H9 (cell line): ENCODE data around the gene PRSS1. TPM values are rescaled to one million over a fixed set of nuclear protein-coding genes. Genes with fewer than 3 reads are reported as not detected.

Source experiments
- DNase-seq: peaks from one replicate; pipeline ENCODE4 v3.0.0-alpha.2; 2017
- H2AFZ ChIP-seq: one replicate; pipeline ENCODE4 v1.6.1; 2013; ENCODE audit warnings: mild to moderate bottlenecking, low read length, control low read depth, moderate library complexity
- H2AK5ac ChIP-seq: 2 replicates; pipeline ENCODE4 v1.6.1; 2013; ENCODE audit warnings: low read length, control low read depth, mixed read lengths; ENCODE audit not compliant: insufficient read length
- H2BK120ac ChIP-seq: one replicate; pipeline ENCODE4 v1.6.1; 2013; ENCODE audit warnings: low read depth, mild to moderate bottlenecking, low read length, control low read depth, inconsistent platforms; ENCODE audit not compliant: poor library complexity, severe bottlenecking
- H2BK12ac ChIP-seq: 2 replicates; pipeline ENCODE4 v1.6.1; 2013; ENCODE audit warnings: low read length, control low read depth, mixed read lengths, low read depth; ENCODE audit not compliant: insufficient read length
- H2BK15ac ChIP-seq: 2 replicates; pipeline ENCODE4 v1.6.1; 2013; ENCODE audit warnings: low read depth, low read length, control low read depth
- H2BK20ac ChIP-seq: one replicate; pipeline ENCODE4 v1.6.1; 2013; ENCODE audit warnings: low read depth, mild to moderate bottlenecking, low read length, control low read depth, inconsistent platforms; ENCODE audit not compliant: poor library complexity, severe bottlenecking
- H2BK5ac ChIP-seq: 2 replicates; pipeline ENCODE4 v1.6.1; 2013; ENCODE audit warnings: low read length, control low read depth, mixed read lengths; ENCODE audit not compliant: insufficient read length
- H3K14ac ChIP-seq: 2 replicates; pipeline ENCODE4 v1.6.1; 2013; ENCODE audit warnings: low read length, control low read depth; ENCODE audit not compliant: insufficient read depth
- H3K18ac ChIP-seq: 2 replicates; pipeline ENCODE4 v1.6.1; 2013; ENCODE audit warnings: low read depth, mild to moderate bottlenecking, mixed read lengths, low read length, control low read depth; ENCODE audit not compliant: insufficient read length
- H3K23ac ChIP-seq: 2 replicates; pipeline ENCODE4 v1.6.1; 2013; ENCODE audit warnings: low read length, control low read depth, mixed read lengths, low read depth; ENCODE audit not compliant: insufficient read length
- H3K23me2 ChIP-seq: 2 replicates; pipeline ENCODE4 v1.6.1; 2013; ENCODE audit warnings: low read depth, mild to moderate bottlenecking, mixed read lengths, low read length, control low read depth; ENCODE audit not compliant: insufficient read length, poor library complexity, severe bottlenecking
- H3K27ac ChIP-seq: 2 replicates; pipeline ENCODE4 v1.5.1; 2013; ENCODE audit warnings: low read length, control low read depth, mixed read lengths, low read depth; ENCODE audit not compliant: insufficient read length
- H3K27me3 ChIP-seq: 2 replicates; pipeline ENCODE4 v1.6.1; 2013; ENCODE audit warnings: low read length, control low read depth, inconsistent platforms; ENCODE audit not compliant: insufficient read depth
- H3K4ac ChIP-seq: 2 replicates; pipeline ENCODE4 v1.6.1; 2013; ENCODE audit warnings: low read depth, mild to moderate bottlenecking, control low read depth, inconsistent platforms, low read length, moderate library complexity
- H3K4me1 ChIP-seq: 2 replicates; pipeline ENCODE4 v1.6.1; 2013; ENCODE audit warnings: low read length, control low read depth, inconsistent platforms; ENCODE audit not compliant: insufficient read depth
- H3K4me2 ChIP-seq: 2 replicates; pipeline ENCODE4 v1.6.1; 2013; ENCODE audit warnings: low read length, control low read depth, mixed read lengths; ENCODE audit not compliant: insufficient read length, insufficient read depth
- H3K56ac ChIP-seq: 2 replicates; pipeline ENCODE4 v1.6.1; 2013; ENCODE audit warnings: low read depth, mild to moderate bottlenecking, mixed read lengths, low read length, control low read depth; ENCODE audit not compliant: insufficient read length
- H3K79me1 ChIP-seq: 2 replicates; pipeline ENCODE4 v1.6.1; 2013; ENCODE audit warnings: low read depth, mild to moderate bottlenecking, moderate library complexity, low read length, control low read depth, inconsistent platforms; ENCODE audit not compliant: insufficient read depth, poor library complexity, severe bottlenecking
- H3K79me2 ChIP-seq: 2 replicates; pipeline ENCODE4 v1.6.1; 2013; ENCODE audit warnings: low read length, control low read depth, inconsistent platforms; ENCODE audit not compliant: insufficient read depth
- H3K9ac ChIP-seq: 2 replicates; pipeline ENCODE4 v1.6.1; 2013; ENCODE audit warnings: low read length, control low read depth, mixed read lengths; ENCODE audit not compliant: insufficient read length; ENCODE audit errors: extremely low read depth
- H3K9me3 ChIP-seq: one replicate; pipeline ENCODE4 v1.6.1; 2013; ENCODE audit warnings: low read depth, low read length, inconsistent platforms; ENCODE audit not compliant: control insufficient read depth
- H3T11ph ChIP-seq: one replicate; pipeline ENCODE4 v1.6.1; 2013; ENCODE audit warnings: mild to moderate bottlenecking, low read length, control low read depth, inconsistent platforms
- H4K20me1 ChIP-seq: one replicate; pipeline ENCODE4 v1.6.1; 2013; ENCODE audit not compliant: control insufficient read depth, insufficient read length, insufficient read depth
- H4K5ac ChIP-seq: 2 replicates; pipeline ENCODE4 v1.6.1; 2013; ENCODE audit warnings: low read depth, mild to moderate bottlenecking, mixed read lengths, low read length, control low read depth; ENCODE audit not compliant: insufficient read length
- H4K8ac ChIP-seq: replicated peaks from 2 replicates; pipeline ENCODE4 v1.6.1; 2013; ENCODE audit warnings: low read length, control low read depth, mixed read lengths, low read depth; ENCODE audit not compliant: insufficient read length
- H4K91ac ChIP-seq: 2 replicates; pipeline ENCODE4 v1.6.1; 2013; ENCODE audit warnings: low read depth, mild to moderate bottlenecking, moderate library complexity, mixed read lengths, low read length, control low read depth; ENCODE audit not compliant: insufficient read length
- H3K27ac Mint-ChIP-seq, 3 experiments: 2 replicates in 2 of 3; 3 replicates in 1 of 3; pipeline ENCODE4 v1.8.0; 2020 to 2021; ENCODE audit warnings: mixed read lengths in 3 of 3, mild to moderate bottlenecking in 1 of 3, moderate library complexity in 1 of 3
- H3K27me3 Mint-ChIP-seq: 2 replicates; pipeline ENCODE4 v1.8.0; 2021; ENCODE audit warnings: low read depth, mild to moderate bottlenecking, moderate library complexity, mixed read lengths
- H3K36me3 Mint-ChIP-seq, 3 experiments: 2 replicates in 2 of 3; 3 replicates in 1 of 3; pipeline ENCODE4 v1.8.0; 2020 to 2021; ENCODE audit warnings: low read depth in 3 of 3, mixed read lengths in 3 of 3; ENCODE audit not compliant: insufficient read depth in 1 of 3
- H3K4me1 Mint-ChIP-seq, 2 experiments: 2 replicates each; pipeline ENCODE4 v1.8.0; 2020; ENCODE audit warnings: mixed read lengths in 2 of 2
- H3K4me3 Mint-ChIP-seq, 2 experiments: 2 replicates in 1 of 2; 3 replicates in 1 of 2; pipeline ENCODE4 v1.8.0; 2020 to 2021; ENCODE audit warnings: mild to moderate bottlenecking in 2 of 2, mixed read lengths in 2 of 2, moderate library complexity in 1 of 2
- H3K9me3 Mint-ChIP-seq, 2 experiments: 2 replicates in 1 of 2; 3 replicates in 1 of 2; pipeline ENCODE4 v1.8.0; 2020; ENCODE audit warnings: mild to moderate bottlenecking in 2 of 2, mixed read lengths in 2 of 2, moderate library complexity in 1 of 2
- WGBS: extraction: QIAGEN DNeasy Blood & Tissue Kit; methylation state at CpG from one replicate; pipeline ENCODE4 v1.1.7; 2013; ENCODE audit warnings: missing lambda C conversion rate, low lambda C conversion rate, mixed read lengths; ENCODE audit not compliant: insufficient read length; ENCODE audit errors: extremely low coverage; 5-methylcytosine and 5-hydroxymethylcytosine counted together
- total RNA-seq: library from RNA; stranded (reverse); gene quantifications from 2 replicates; pipeline ENCODE4 v1.2.1, GENCODE V29; 2021
- TF ChIP-seq, protein P1 (sequence below): fragments of 200-600 bp; sonication (generic); conservative IDR thresholded peaks from 3 replicates; pipeline ENCODE4 v1.8.0; 2021; ENCODE audit warnings: antibody characterized with exemption, mild to moderate bottlenecking

The PRSS1 gene
- total RNA-seq, 1 experiment from 2014 or later: not detected

DNA sequence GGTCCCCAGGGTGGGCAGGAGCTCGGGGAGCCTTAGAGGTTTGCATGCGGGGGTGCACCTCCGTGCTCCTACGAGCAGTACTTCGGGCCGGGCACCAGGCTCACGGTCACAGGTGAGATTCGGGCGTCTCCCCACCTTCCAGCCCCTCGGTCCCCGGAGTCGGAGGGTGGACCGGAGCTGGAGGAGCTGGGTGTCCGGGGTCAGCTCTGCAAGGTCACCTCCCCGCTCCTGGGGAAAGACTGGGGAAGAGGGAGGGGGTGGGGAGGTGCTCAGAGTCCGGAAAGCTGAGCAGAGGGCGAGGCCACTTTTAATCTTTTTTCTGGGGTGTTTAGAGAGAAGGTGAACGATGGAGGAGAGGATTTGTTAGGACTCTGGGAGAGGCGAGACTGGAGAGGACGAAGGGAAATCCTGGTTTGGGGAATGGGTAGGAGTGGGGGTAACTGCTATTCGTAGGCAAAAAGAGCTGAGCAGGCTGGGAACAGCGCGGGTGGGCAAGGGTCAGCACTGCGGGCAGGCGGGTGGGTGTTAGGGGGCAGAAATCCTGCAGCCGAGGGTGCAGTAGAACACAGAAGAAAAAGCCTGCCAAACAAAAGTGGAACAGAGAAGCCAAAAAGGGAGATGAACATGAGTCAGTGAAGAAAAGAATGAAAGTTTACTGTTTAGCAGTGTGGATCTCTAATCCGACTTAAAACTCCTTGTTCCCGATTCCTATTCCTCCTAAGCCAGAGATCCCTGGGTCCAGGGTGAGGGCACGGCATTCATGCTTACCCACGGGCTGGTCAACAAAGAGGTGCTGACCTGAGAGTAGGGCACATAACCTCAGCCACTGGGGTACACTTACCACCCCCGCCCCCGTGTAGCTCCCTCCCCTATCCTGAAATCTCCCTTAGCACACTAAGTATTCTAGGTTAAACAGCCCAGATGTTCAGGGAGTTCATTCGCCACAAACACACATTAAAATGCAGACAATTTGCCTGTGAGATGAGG is 48.4 kb downstream of the PRSS1 start:
- Histone ChIP-seq H4K20me1 (no peaks in the 10 kb centered on the region), H3K4me1 (peaks cover 12% of the 10 kb centered on the region; the same call in 1 of the 2 replicates), H3K27ac (no peak overlapping the region), H2AFZ (no peak overlapping the region), H2BK120ac (no peak overlapping the region), H4K8ac (no peak overlapping the region), H4K5ac (no peak overlapping the region), H3K56ac (no peak overlapping the region), H3K23me2 (peaks cover 15% of the 10 kb centered on the region), H3K79me1 (no peaks in the 10 kb centered on the region), H3K4me2 (peak overlapping the region; percentile 43), H3K14ac (no peak overlapping the region; the same call in 1 of the 2 replicates), H2BK12ac (no peak overlapping the region), H2BK5ac (no peak overlapping the region), H4K91ac (no peak overlapping the region), H2AK5ac (no peak overlapping the region), H2BK20ac (no peak overlapping the region), H3K23ac (no peak overlapping the region), H3T11ph (no peak overlapping the region), H3K27me3 (peaks cover 20% of the 10 kb centered on the region; the same call in 1 of the 2 replicates), H2BK15ac (no peak overlapping the region), H3K9me3 (no peaks in the 10 kb centered on the region), H3K79me2 (no peaks in the 10 kb centered on the region), H3K18ac (no peak overlapping the region), H3K9ac (peak overlapping the region; percentile 23), H3K4ac (no peak overlapping the region)
- TF ChIP-seq, protein P1, sequence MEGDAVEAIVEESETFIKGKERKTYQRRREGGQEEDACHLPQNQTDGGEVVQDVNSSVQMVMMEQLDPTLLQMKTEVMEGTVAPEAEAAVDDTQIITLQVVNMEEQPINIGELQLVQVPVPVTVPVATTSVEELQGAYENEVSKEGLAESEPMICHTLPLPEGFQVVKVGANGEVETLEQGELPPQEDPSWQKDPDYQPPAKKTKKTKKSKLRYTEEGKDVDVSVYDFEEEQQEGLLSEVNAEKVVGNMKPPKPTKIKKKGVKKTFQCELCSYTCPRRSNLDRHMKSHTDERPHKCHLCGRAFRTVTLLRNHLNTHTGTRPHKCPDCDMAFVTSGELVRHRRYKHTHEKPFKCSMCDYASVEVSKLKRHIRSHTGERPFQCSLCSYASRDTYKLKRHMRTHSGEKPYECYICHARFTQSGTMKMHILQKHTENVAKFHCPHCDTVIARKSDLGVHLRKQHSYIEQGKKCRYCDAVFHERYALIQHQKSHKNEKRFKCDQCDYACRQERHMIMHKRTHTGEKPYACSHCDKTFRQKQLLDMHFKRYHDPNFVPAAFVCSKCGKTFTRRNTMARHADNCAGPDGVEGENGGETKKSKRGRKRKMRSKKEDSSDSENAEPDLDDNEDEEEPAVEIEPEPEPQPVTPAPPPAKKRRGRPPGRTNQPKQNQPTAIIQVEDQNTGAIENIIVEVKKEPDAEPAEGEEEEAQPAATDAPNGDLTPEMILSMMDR: no peak
- peak; percentile 30 for DNase-seq
- Mint-ChIP-seq H3K9me3 (no peaks in the 10 kb centered on the region), H3K4me1 (peaks cover 54 to 58% of the 10 kb centered on the region in 2 experiments), H3K4me3 (peak overlapping the region; percentile 67 to 85), H3K36me3 (peaks cover 7 to 8% (median 7%) of the 10 kb centered on the region in 3 experiments), H3K27me3 (peaks cover 97% of the 10 kb centered on the region), H3K27ac (peak overlapping the region in 1 of 3 experiments; percentile 2; a peak in 2 of 7 replicates)
- no CpG with 5 or more reads among the region's 33 CpGs for WGBS
